Mammary epithelial cell (primary cell): Measurements from ENCODE around the gene TRIM4.

Experiments used
- EZH2 ChIP-seq: IDR thresholded peaks from 2 replicates; pipeline ENCODE4 v1.6.1; 2012; ENCODE audit warnings: low read length, inconsistent platforms, borderline replicate concordance
- TF ChIP-seq, protein P1 (sequence below), 2 donors: IDR thresholded peaks in 1 of 2; conservative IDR thresholded peaks in 1 of 2; 2 replicates each; pipeline ENCODE4 v1.5.1; 2011 to 2012; ENCODE audit warnings: inconsistent platforms in 2 of 2, low read length in 2 of 2, mild to moderate bottlenecking in 2 of 2, control low read depth in 1 of 2, low read depth in 1 of 2; ENCODE audit not compliant: insufficient read depth in 1 of 2; ENCODE audit errors: extremely low read depth in 1 of 2

DNA sequence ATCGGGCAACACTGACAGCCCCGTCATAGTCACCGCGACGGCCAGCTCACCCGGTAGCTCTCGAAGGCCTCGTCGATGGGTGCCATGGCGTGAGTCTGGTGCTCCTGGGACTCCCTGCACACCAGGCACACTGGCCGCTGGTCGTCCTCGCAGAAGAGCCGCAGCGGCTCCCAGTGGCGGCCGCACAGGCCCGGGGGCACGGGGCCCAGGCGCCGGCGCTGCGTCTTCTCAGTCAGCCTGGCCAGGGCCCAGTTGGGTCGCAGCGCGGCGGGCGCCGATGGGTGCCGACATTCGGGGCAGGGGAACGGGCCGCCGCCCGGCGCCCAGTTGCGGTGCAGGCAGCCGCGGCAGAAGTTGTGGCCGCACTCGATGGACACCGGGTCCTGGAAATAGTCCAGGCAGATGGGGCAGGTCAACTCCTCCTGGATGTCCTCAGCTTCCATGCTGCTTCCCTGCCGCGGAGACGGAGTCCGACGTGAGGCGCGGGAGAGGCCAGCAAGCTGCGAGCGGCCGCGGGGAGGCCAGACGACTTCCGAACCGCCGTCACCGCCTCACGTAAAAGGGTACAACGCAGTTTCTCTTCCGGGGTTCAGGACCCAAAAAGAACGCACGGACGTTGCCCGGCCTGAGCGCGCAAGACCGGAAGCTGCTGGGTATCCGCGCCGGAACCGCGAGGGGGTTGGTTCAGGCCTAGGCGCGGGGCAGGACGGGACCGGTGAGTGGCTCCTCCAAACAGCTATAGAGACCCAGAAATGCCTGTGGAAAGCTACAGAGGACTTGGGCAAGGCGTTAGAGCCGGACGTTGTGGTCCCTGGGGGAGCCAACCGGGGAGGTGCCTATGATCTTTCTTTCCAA lies at the start of gene TRIM4:
- TF ChIP-seq, protein P1, sequence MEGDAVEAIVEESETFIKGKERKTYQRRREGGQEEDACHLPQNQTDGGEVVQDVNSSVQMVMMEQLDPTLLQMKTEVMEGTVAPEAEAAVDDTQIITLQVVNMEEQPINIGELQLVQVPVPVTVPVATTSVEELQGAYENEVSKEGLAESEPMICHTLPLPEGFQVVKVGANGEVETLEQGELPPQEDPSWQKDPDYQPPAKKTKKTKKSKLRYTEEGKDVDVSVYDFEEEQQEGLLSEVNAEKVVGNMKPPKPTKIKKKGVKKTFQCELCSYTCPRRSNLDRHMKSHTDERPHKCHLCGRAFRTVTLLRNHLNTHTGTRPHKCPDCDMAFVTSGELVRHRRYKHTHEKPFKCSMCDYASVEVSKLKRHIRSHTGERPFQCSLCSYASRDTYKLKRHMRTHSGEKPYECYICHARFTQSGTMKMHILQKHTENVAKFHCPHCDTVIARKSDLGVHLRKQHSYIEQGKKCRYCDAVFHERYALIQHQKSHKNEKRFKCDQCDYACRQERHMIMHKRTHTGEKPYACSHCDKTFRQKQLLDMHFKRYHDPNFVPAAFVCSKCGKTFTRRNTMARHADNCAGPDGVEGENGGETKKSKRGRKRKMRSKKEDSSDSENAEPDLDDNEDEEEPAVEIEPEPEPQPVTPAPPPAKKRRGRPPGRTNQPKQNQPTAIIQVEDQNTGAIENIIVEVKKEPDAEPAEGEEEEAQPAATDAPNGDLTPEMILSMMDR (conservative IDR thresholded peaks at IDR 0.05 in 1 of 2, IDR thresholded peaks at IDR 0.05 in 1 of 2; ENCODE audit: extremely low read depth in 1 of 2, insufficient read depth in 1 of 2, low read depth in 1 of 2, low read length in 2 of 2) = peak; percentile 5 to 49
- no peak for TF ChIP-seq EZH2
